GM21717 (cell line): ENCODE results near the gene PPL.

ENCODE experiments used
- ATAC-seq: cut with Tn5 transposase; IDR thresholded peaks from one replicate; pipeline ENCODE4 v1.9.1; 2021; ENCODE audit warnings: mild to moderate bottlenecking, moderate library complexity; ENCODE audit not compliant: unreplicated experiment

PPL gene

DNA sequence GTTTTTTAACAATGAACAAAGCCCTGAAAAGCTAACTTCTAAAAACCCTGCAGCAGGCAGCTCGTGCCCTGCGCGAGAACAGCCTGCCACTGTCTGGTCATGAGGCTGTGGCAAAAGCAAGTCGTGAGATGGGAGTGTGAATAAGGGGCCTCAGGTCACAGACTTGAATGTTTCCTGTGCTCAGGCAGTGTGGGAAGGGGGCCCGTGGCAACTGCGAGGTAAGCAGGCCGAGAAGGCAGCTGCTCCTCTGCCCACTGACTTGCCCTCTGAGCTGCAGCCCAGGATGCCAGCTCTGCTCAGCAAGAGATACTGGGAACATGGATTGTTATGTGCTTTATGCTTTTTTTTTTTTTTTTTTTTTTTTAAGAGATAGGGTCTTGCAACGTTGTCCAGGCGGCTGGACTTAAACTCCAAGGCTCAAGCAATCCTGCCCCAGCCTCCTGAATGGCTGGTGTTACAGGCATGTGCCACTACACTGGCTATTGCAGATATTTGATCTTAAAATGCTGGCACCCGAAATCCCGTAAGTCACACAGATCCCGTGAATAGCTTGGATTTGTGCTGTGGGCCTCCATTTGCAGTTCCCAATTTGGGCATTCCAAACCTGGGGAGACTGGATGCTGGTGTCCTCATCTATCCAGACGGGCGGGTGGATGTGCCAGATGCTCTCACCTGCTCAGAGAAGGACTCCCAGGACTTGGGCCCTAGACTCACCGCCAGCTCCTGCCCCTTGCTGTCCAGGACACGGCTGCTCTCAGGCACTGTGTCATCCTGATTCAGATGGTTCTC lies 45.7 kb downstream of the PPL start:
- no peak for ATAC-seq

DNA sequence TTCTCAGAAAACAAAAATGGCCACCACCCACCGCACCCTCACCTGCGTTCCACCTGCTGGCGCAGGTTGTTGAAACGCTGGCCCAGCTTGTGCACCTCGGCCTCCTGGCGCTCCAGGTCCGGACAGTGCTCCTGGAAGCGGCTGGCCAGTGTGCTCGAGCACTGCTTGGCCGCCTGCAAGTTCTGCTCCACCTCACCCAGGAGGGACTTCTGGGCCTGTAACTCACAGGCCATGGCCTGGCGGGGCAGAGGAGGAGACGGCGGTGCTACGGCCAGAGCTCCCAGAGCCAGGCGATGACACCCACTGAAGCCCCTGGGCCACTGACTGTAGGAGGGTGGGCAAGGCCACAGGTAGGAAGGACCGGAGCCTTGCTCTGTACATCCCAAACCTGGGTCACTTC lies 46.3 kb downstream of the PPL start:
- no peak for ATAC-seq

- no peak for ATAC-seq
These were observed 46.9 kb downstream of the PPL start for GRCh38 chr16:4890026-4890425.

- ATAC-seq, result no peak
These were observed 48.4 kb downstream of the PPL start for GRCh38 chr16:4888428-4889135.

GRCh38 chr16:4886151-4886550 lies 50.8 kb downstream of the PPL start:
- no peak for ATAC-seq

- ATAC-seq, result no peak
These were observed 51.7 kb downstream of the PPL start for GRCh38 chr16:4884972-4885874.

GRCh38 chr16:4884209-4884608 lies 52.7 kb downstream of the PPL start:
- ATAC-seq, result no peak

DNA sequence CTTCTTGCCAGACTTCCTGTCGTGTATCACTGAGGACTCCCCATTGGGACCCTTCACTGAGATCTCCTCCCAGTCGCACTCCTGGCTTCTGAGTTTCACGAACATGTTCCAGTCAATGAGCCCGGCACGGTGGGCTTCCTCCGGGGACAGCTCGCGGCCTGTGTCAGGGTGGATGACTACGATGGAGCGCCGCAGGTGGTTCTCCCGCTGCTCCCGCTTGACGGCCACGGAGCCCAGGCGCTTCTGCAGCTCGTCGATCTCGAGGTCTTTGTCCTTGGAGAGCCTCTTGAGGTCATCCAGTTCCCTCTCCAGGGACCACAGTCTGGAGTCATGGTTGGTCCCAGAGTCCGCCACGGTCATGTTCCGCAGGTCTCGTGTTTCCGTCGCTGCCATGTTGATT lies 53.4 kb downstream of the PPL start:
- ATAC-seq, result no peak

DNA sequence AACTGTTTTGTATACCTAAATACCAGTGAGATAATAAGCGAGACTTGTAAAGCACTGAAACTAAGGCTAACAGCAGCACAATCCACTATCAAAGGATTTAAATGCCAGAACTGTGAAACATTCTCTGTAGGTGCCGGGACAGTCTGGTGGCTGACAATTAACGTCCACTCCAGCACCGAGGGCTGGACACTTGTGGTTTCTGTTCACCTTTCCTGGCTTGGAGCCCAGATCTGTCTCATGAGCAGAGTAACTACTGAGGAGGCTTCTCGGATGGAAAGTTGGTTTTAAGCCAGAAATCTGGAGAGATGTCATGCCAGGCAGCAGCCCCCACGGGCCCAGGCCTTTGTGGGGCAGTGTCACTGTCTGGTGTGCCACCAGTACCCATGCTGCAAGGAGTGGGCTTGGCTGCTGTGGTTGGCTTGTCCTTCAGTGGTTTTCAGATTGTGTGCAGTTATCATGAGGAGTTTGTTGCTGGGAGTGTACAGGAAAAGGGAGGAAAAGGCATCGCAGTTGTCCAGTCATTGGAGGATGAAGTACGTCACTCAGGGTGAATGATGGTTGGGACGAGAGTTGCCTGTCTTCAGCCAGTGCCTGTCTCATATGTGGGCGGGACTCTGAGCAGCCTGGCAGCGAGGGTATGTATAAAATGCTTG lies 54.2 kb downstream of the PPL start:
- ATAC-seq, result no peak

DNA sequence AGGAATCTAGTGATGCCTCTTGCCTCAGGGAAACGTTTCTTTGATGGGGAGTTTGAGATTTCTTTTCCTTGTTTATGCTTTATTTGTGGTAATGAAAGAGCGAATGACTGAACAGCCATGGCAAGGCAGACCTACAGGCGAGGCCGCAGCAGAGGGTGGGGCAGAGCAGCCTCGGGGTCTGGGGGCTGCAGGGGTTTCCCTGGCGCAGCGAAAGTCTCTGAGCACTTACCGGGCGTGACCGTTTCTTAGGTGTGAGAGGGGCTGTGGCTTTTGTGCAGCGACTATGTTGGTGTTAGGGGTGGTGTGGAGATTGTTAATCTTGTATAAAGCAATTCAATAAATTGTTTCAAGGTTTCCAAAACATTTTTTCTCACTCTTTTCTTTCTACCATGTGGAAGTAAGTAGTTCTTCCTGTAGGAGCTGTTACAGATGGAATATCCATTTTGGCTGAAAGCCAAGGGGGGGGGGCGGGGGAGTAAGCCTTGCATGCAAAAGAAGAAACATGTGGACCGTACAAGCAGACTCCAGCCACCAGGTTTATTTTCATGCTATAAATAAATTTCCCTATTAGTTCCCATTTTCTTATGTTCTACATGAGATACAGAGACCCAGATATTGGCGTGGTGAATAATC lies 54.8 kb downstream of the PPL start:
- ATAC-seq, result no peak

DNA sequence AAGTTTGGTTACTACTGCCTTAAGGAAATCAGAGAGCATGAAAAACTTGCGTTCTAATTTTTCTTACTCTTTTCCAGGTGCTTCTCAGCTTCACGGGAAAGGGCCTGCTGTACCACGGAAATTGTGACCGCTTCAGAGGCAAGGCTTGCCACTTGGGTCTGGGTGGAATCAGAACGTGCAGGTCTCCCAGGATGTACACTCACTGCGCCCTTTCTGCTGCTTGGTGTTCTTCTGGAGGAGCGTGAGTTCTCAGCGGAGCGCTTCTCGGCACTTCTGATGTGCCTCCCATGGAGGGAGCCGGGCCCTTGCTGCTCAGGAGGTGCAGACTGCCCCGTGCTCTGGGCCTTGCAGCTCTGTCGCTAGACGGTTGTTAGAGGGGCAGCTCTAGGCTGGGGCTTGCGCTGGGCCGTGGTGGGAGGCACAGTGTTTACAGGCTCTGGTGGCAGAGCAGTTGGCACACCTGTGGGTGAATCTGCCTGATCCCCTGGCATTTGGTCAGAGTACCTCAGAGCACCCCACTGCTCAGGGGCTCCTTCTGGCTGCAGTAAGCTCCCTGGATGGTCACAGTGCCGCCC lies 56.9 kb downstream of the PPL start:
- ATAC-seq, result no peak

GRCh38 chr16:4879049-4879448 lies 57.9 kb downstream of the PPL start:
- no peak for ATAC-seq

GRCh38 chr16:4877380-4877685 lies 59.6 kb downstream of the PPL start:
- ATAC-seq, result no peak

GRCh38 chr16:4876646-4877379 lies 60.1 kb downstream of the PPL start:
- no peak for ATAC-seq

DNA sequence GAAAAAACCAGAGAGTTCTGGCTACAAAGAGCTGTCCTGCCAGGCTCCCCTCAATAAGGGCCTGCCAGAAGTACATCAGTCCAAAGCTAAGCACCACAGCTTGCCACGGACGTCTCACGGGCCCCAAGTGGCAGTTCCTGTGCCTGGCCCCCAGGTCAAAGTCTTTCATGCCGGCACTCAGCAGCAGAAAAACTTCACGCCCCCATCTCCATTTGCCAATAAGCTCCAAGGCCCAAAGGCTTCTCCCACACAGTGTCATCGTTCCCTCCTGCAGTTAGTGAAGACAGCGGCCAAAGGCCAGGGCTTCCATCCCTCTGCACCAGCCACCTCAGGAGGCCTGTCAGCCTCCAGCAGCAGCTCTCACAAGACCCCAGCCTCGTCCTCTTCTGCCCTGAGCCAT lies 62.3 kb downstream of the PPL start:
- ATAC-seq, result no peak

DNA sequence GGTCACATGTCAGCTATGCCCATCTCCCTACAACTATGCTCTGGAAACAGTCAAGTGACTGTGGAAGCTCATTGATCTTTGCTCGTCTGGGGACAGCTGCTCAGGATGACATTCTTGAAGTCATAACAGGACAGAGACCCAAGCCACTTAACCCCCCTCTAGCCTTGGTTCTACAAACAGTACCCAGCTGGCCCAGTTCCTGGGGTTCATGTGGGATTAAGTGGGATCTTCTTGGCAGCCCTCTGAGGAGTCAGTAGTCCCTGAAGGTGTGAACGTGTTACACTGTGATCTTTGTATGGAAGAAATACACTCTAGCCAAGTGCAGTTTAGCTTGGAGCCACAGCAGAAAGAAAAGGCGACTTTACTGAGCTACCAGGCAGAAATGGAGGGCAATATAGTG lies 63.9 kb downstream of the PPL start:
- no peak for ATAC-seq

DNA sequence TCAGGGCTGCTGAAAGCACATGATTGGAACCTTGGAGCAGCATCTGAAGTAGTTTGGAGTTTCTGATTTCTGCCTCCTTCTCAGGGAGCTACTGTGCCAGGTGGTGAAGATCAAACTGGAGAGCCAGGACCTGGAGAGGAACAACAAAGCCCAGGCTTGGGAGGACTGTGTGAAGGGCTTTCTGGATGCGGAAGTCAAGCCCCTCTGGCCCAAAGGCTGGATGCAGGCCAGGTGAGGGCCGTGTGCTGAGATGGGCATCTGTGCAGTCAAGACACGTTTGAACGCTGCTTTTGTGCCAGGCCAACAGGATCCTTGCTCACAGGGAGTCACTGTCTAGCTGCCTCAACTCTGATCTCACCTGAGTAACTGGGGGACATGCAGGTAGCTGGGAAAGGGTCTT lies 65.9 kb downstream of the PPL start:
- no peak for ATAC-seq

GRCh38 chr16:4870138-4870671 lies 66.7 kb downstream of the PPL start:
- ATAC-seq, result no peak

DNA sequence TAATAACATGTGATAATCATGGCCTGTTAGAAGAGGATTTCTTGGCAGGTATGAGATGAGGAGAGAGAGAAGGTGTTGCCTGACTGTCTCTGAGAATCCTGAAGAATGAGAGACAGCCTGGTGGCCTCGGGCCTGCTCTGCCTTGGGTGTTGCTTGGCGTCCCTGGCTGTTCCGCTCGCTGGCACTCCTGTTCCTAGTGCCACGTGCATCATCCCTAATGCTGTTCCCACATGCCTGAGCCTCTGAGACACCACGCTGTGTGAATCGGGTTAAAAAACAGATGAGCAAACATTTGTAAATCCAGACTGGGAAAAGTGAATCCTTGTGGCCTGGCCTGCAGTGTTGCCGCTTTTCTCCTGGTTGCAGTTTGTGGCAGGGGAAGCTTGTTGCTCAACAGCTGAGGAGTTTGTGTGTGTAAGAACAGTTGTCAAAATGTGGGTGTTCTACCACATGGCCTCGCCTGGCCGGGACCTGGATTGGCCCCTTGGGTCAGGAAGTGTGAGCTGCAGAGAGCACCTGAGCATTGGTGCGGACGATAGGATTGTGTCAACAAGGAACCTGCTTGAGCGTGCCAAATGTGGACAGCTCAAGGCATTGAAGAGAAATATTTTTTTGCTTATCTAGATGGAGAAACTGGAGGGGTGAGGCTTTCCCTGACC lies 67.7 kb downstream of the PPL start:
- no peak for ATAC-seq
